Kidney (tissue), 14 donors: ENCODE data around the gene SLAMF7. TPM values are rescaled to one million over a fixed set of nuclear protein-coding genes. Genes with fewer than 3 reads are reported as not detected.

Experiments
- DNase-seq, 5 donors: peaks; one replicate each; pipeline ENCODE4 v3.0.0-alpha.2; 2013 to 2020
- FAIRE-seq: peaks from 2 replicates; lab custom pipeline; 2012; peaks lifted over from hg19 to GRCh38; lab: Jason Lieb, UNC
- H3K27ac ChIP-seq, 2 donors: one replicate each; pipeline ENCODE4 v1.7.0; 2013; ENCODE audit warnings: low read depth in 2 of 2, low read length in 2 of 2, inconsistent platforms in 1 of 2
- H3K27me3 ChIP-seq: one replicate; pipeline ENCODE4 v1.7.1; 2013; ENCODE audit warnings: low read length, inconsistent platforms; ENCODE audit not compliant: control insufficient read depth, insufficient read depth
- H3K36me3 ChIP-seq, 3 donors: one replicate each; pipeline versions ENCODE4 v1.7.0 to v1.7.1; 2013; ENCODE audit warnings: low read length in 3 of 3, control low read depth in 1 of 3, inconsistent platforms in 1 of 3; ENCODE audit not compliant: insufficient read depth in 3 of 3, control insufficient read depth in 2 of 3
- H3K4me1 ChIP-seq, 3 donors: one replicate each; pipeline versions ENCODE4 v1.7.0 to v1.7.1; 2013; ENCODE audit warnings: low read length in 3 of 3, inconsistent platforms in 1 of 3, low read depth in 1 of 3; ENCODE audit not compliant: control insufficient read depth in 2 of 3, insufficient read depth in 2 of 3
- H3K4me3 ChIP-seq, 3 donors: one replicate each; pipeline versions ENCODE4 v1.7.0 to v1.8.1; 2013; ENCODE audit warnings: low read length in 3 of 3, control low read depth in 1 of 3, inconsistent platforms in 1 of 3
- H3K9ac ChIP-seq, 3 donors: one replicate each; pipeline versions ENCODE4 v1.7.0 to v1.7.1; 2013; ENCODE audit warnings: low read length in 3 of 3, control low read depth in 1 of 3, inconsistent platforms in 1 of 3
- H3K9me3 ChIP-seq, 3 donors: one replicate each; pipeline versions ENCODE4 v1.7.0 to v1.7.1; 2013; ENCODE audit warnings: low read length in 3 of 3, control low read depth in 1 of 3, inconsistent platforms in 1 of 3; ENCODE audit not compliant: control insufficient read depth in 2 of 3, insufficient read depth in 1 of 3
- intact Hi-C: fragments of 100-400 bp; cut with DNase I; formaldehyde crosslinking; loops from one replicate; pipeline ENCODE4 v1.11.1; 2022
- polyA plus RNA-seq: library from polyadenylated mRNA; stranded (reverse); fragments of 350-450 nt; fragmentation: Illumina TruSeq; extraction: RNeasy Lipid Tissue Mini Kit (QIAGEN cat#74804); gene quantifications from one replicate; pipeline ENCODE4 v1.2.3, GENCODE V29; 2014; ENCODE audit warnings: low read depth, low replicate concordance; ENCODE audit not compliant: insufficient read depth
- total RNA-seq: library from RNA; stranded (reverse); fragmentation: NEBNext Ultra II Directional; extraction: Animal tissue kit (Norgen Biotek cat#: 25700); gene quantifications from one replicate; pipeline ENCODE4 v1.2.1, GENCODE V29; 2021
- TF ChIP-seq, protein P1 (sequence below): IDR thresholded peaks from 3 replicates; pipeline ENCODE4 v1.5.1; 2012; ENCODE audit warnings: mild to moderate bottlenecking, moderate library complexity, borderline replicate concordance; ENCODE audit not compliant: insufficient read depth; ENCODE audit errors: extremely low read depth
- donor health status: control.
- donor health status: control.
- donor health status: control.
- donor health status: control.
- donor health status: control.
- donor health status: DM: yes; HTN: yes; CAD: no.
- donor health status: Normal renal cell carcinoma (clear cell type).

The SLAMF7 gene
- total and polyA plus RNA-seq, 2 donors from 2014 or later: 0.65 to 13.9 TPM

DNA sequence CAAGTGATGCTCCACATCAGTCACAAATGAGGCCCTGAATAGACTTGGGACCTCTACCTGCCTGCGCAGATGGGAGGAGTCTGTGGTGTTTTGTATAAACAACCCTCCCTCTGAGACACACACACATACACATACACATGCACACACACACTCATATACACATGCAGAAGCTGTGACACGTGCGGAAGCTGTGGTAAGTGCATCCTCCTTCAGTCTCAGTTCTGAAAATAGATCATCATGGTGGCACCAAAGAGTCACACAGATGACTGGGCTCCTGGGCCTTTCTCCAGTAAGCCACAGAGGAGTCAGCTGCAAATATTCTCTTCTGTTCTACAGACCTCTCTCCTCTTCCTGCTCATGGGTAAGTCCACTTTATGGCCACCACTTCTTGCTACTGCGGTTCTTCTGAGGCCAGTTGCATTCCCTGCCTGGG lies 56.9 kb downstream of the SLAMF7 start, which contains the start of gene LY9:
Gene LY9, plus strand, starts transcription at position 224 of the 433 bp plus-strand sequence. Its CDS starts 14 bp downstream, at position 238.
- Histone ChIP-seq H3K27me3 (no peaks in the 10 kb centered on the region), H3K9ac (no peak within 1 kb of the TSS), H3K27ac (peak within 1 kb of the TSS in 1 of 2 donors; percentile 9), H3K9me3 (no peaks in the 10 kb centered on the region), H3K4me3 (no peak within 1 kb of the TSS), H3K4me1 (no peaks in the 10 kb centered on the region), H3K36me3 (no peaks in the 10 kb centered on the region)
- DNase-seq (no peak), FAIRE-seq (no peak)
- intact Hi-C loops: no loop called here
- TF ChIP-seq, protein P1, sequence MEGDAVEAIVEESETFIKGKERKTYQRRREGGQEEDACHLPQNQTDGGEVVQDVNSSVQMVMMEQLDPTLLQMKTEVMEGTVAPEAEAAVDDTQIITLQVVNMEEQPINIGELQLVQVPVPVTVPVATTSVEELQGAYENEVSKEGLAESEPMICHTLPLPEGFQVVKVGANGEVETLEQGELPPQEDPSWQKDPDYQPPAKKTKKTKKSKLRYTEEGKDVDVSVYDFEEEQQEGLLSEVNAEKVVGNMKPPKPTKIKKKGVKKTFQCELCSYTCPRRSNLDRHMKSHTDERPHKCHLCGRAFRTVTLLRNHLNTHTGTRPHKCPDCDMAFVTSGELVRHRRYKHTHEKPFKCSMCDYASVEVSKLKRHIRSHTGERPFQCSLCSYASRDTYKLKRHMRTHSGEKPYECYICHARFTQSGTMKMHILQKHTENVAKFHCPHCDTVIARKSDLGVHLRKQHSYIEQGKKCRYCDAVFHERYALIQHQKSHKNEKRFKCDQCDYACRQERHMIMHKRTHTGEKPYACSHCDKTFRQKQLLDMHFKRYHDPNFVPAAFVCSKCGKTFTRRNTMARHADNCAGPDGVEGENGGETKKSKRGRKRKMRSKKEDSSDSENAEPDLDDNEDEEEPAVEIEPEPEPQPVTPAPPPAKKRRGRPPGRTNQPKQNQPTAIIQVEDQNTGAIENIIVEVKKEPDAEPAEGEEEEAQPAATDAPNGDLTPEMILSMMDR: no peak

DNA sequence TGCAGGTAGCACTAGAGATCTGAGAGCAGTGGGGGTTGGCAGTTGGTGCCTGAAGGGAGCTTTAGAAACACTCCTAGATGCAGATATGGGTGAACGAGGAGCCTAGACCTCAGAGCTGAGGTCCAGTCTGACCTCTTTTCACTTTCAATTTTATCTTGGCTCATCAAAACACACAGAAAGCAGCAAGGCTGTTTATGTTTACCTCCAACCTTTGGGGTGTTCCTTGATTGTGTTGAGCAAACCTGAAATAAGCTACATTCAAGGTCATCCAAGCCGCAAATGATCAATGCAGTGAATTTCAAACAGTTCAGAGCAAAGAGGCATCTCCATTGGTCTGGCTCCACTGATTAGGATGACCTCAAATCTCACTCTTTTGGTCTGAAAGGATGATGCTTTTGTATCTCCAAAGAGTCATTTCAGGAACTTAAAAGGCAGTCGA lies 58.2 kb downstream of the SLAMF7 start:
- no peak for DNase-seq
- no peak overlapping the region for H3K27ac ChIP-seq
- TF ChIP-seq, protein P1: no peak

DNA sequence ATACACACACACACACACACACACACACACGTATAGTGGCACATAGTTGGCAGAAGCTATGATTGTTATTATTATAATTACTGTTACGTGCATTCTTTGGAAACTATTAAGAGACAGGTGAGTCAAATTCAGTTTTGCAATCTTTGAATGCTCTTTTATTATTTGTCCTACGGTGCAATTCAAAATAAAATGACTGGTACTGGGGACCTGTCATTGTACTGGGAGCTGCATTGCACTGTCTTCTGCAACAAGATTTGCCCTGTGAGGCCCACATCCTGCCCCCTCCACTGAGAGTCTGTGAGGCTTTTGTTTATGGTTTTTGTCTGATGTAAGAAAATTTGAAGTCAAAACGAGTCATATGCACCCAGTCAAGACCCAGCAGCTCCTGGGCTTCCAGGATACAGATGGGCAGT lies 58.8 kb downstream of the SLAMF7 start:
- no peaks in the 10 kb centered on the region for H3K4me1 ChIP-seq
- no peak overlapping the region for H3K27ac ChIP-seq
- TF ChIP-seq, protein P1: no peak
- no peaks in the 10 kb centered on the region for H3K27me3 ChIP-seq
- no peaks in the 10 kb centered on the region for H3K36me3 ChIP-seq
- intact Hi-C loops: no loop called here
- no peak for FAIRE-seq
- no peaks in the 10 kb centered on the region for H3K9me3 ChIP-seq
- no peak overlapping the region for H3K4me3 ChIP-seq
- no peak overlapping the region for H3K9ac ChIP-seq
- DNase-seq: no peak

More for the DNA sequence above, 58.2 kb downstream of the SLAMF7 start:
- Histone ChIP-seq H3K27me3 (no peaks in the 10 kb centered on the region), H3K36me3 (no peaks in the 10 kb centered on the region), H3K4me3 (no peak overlapping the region), H3K9me3 (no peaks in the 10 kb centered on the region), H3K9ac (no peak overlapping the region), H3K4me1 (no peaks in the 10 kb centered on the region)
- FAIRE-seq: no peak
- intact Hi-C loops: no loop called here

DNA sequence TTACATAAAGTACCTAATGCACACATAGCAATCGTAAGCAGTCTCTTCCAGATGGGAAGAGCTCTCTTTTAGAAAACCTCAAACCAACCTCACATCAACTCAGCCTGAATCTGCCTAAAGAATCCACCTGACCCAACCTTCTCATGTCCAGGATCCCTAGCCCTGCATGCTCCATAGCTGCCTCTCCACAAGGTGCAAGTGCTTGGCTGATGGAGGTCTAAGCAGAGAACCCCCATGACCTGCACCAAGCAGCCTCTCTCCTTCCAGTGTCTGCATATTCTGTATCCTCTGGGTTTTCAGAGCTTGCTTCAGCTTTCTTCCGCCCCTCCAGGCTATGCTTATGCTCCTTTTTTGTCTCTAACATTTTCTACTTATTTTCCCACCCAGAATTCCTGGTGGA lies 59.4 kb downstream of the SLAMF7 start:
- H3K4me1 ChIP-seq: no peaks in the 10 kb centered on the region
- no peaks in the 10 kb centered on the region for H3K36me3 ChIP-seq
- H3K4me3 ChIP-seq: no peak overlapping the region
- no peak for DNase-seq
- no peak for FAIRE-seq
- TF ChIP-seq, protein P1: no peak
- H3K9me3 ChIP-seq: no peaks in the 10 kb centered on the region
- no peak overlapping the region for H3K9ac ChIP-seq
- no peaks in the 10 kb centered on the region for H3K27me3 ChIP-seq
- no peak overlapping the region for H3K27ac ChIP-seq
- intact Hi-C loops: no loop called here
